ENCODE data around the gene EPOP. TPM values are rescaled to one million over a fixed set of nuclear protein-coding genes. Genes with fewer than 3 reads are reported as not detected.

EPOP gene
- total and polyA plus RNA-seq, 2 of the 13 experiments (the other 11 are each of a cell fraction or from before 2014, with no cell fraction given), result 14.7 to 37.8 TPM

DNA sequence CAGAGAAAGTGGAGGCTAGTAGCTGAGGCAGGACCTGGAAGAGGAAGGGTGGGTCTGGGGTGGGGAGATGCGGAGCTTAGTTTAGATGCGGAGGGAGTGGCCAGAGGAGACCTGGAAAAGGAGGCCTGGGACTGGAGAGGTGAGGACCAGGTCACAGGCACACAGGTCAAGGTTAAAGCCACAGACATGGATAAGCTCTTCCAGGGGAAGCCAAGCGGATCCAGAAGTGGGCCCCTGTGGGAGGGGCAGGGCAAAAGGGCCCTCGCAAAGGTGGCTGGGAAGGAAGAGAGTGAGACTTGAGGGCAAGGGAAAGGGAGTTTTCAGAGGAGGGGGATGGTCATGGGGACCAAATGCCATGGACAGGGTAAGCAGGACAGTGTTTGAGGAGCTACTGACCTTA, 16.4 kb upstream of the EPOP start (continued):
- TF ChIP-seq, protein P1, sequence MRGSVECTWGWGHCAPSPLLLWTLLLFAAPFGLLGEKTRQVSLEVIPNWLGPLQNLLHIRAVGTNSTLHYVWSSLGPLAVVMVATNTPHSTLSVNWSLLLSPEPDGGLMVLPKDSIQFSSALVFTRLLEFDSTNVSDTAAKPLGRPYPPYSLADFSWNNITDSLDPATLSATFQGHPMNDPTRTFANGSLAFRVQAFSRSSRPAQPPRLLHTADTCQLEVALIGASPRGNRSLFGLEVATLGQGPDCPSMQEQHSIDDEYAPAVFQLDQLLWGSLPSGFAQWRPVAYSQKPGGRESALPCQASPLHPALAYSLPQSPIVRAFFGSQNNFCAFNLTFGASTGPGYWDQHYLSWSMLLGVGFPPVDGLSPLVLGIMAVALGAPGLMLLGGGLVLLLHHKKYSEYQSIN (CRISPR knock-in tag; IDR thresholded peaks at IDR 0.05; ENCODE audit: borderline replicate concordance), result no peak
- TF ChIP-seq ZNF17 (CRISPR knock-in tag; IDR thresholded peaks at IDR 0.05), result no peak
- TF ChIP-seq KLF13 (CRISPR knock-in tag; IDR thresholded peaks at IDR 0.05), result no peak
- TF ChIP-seq ZNF777 (CRISPR knock-in tag; IDR thresholded peaks at IDR 0.05), result no peak
- TF ChIP-seq, protein P2, sequence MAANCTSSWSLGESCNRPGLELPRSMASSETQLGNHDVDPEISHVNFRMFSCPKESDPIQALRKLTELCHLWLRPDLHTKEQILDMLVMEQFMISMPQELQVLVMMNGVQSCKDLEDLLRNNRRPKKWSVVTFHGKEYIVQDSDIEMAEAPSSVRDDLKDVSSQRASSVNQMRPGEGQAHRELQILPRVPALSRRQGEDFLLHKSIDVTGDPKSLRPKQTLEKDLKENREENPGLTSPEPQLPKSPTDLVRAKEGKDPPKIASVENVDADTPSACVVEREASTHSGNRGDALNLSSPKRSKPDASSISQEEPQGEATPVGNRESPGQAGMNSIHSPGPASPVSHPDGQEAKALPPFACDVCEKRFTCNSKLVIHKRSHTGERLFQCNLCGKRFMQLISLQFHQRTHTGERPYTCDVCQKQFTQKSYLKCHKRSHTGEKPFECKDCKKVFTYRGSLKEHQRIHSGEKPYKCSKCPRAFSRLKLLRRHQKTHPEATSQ (CRISPR knock-in tag; IDR thresholded peaks at IDR 0.05; ENCODE audit: borderline replicate concordance), result no peak
- TF ChIP-seq ZNF614 (CRISPR knock-in tag; IDR thresholded peaks at IDR 0.05; ENCODE audit: borderline replicate concordance), result no peak
- TF ChIP-seq, protein P3, sequence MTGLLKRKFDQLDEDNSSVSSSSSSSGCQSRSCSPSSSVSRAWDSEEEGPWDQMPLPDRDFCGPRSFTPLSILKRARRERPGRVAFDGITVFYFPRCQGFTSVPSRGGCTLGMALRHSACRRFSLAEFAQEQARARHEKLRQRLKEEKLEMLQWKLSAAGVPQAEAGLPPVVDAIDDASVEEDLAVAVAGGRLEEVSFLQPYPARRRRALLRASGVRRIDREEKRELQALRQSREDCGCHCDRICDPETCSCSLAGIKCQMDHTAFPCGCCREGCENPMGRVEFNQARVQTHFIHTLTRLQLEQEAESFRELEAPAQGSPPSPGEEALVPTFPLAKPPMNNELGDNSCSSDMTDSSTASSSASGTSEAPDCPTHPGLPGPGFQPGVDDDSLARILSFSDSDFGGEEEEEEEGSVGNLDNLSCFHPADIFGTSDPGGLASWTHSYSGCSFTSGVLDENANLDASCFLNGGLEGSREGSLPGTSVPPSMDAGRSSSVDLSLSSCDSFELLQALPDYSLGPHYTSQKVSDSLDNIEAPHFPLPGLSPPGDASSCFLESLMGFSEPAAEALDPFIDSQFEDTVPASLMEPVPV (CRISPR knock-in tag; IDR thresholded peaks at IDR 0.05), result no peak
- no peak for TF ChIP-seq WIZ (CRISPR knock-in tag; IDR thresholded peaks at IDR 0.05)
- TF ChIP-seq AGO1 (IDR thresholded peaks at IDR 0.05; ENCODE audit: low read depth, low read length, poor library complexity, severe bottlenecking), result no peak
- no peak for TF ChIP-seq ZNF383 (CRISPR knock-in tag; IDR thresholded peaks at IDR 0.05; ENCODE audit: borderline replicate concordance)
- TF ChIP-seq TSC22D2 (CRISPR knock-in tag; IDR thresholded peaks at IDR 0.05; ENCODE audit: borderline replicate concordance), result no peak
- TF ChIP-seq, protein P4, sequence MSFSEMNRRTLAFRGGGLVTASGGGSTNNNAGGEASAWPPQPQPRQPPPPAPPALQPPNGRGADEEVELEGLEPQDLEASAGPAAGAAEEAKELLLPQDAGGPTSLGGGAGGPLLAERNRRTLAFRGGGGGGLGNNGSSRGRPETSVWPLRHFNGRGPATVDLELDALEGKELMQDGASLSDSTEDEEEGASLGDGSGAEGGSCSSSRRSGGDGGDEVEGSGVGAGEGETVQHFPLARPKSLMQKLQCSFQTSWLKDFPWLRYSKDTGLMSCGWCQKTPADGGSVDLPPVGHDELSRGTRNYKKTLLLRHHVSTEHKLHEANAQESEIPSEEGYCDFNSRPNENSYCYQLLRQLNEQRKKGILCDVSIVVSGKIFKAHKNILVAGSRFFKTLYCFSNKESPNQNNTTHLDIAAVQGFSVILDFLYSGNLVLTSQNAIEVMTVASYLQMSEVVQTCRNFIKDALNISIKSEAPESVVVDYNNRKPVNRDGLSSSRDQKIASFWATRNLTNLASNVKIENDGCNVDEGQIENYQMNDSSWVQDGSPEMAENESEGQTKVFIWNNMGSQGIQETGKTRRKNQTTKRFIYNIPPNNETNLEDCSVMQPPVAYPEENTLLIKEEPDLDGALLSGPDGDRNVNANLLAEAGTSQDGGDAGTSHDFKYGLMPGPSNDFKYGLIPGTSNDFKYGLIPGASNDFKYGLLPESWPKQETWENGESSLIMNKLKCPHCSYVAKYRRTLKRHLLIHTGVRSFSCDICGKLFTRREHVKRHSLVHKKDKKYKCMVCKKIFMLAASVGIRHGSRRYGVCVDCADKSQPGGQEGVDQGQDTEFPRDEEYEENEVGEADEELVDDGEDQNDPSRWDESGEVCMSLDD (CRISPR knock-in tag; IDR thresholded peaks at IDR 0.05; ENCODE audit: borderline replicate concordance), result no peak
- no peak for TF ChIP-seq NONO (IDR thresholded peaks at IDR 0.05)
- TF ChIP-seq NONO (CRISPR knock-in tag; conservative IDR thresholded peaks at IDR 0.05), result no peak
- no peak for TF ChIP-seq GZF1 (CRISPR knock-in tag; IDR thresholded peaks at IDR 0.05)
- no peak for TF ChIP-seq TCF7L2 (IDR thresholded peaks at IDR 0.05; ENCODE audit: low read depth, low read length)
- no peak for TF ChIP-seq ZNF530 (CRISPR knock-in tag; IDR thresholded peaks at IDR 0.05; ENCODE audit: low read depth)
- no peak for TF ChIP-seq MED8 (CRISPR knock-in tag; IDR thresholded peaks at IDR 0.05; ENCODE audit: insufficient replicate concordance)
- TF ChIP-seq CBX1 (IDR thresholded peaks at IDR 0.05; ENCODE audit: low read depth), result no peak
- TF ChIP-seq ZBTB7B (CRISPR knock-in tag; IDR thresholded peaks at IDR 0.05), result peak; percentile 59; the same call in 1 of the 2 replicates
- TF ChIP-seq ZNF264 (CRISPR knock-in tag; IDR thresholded peaks at IDR 0.05), result no peak
- TF ChIP-seq ZNF790 (CRISPR knock-in tag; IDR thresholded peaks at IDR 0.05; ENCODE audit: borderline replicate concordance), result no peak
- no peak for TF ChIP-seq ZBTB7A (CRISPR knock-in tag; IDR thresholded peaks at IDR 0.05)
- TF ChIP-seq STAG1 (CRISPR knock-in tag; IDR thresholded peaks at IDR 0.05), result no peak
- TF ChIP-seq TEAD2 (CRISPR knock-in tag; IDR thresholded peaks at IDR 0.05), result no peak
- no peak for TF ChIP-seq ATAD3A (CRISPR knock-in tag; IDR thresholded peaks at IDR 0.05)
- TF ChIP-seq ZNF207 (IDR thresholded peaks at IDR 0.05; ENCODE audit: borderline replicate concordance), result no peak
